ENCODE measurements around the gene SCYL2. TPM values are rescaled to one million over a fixed set of nuclear protein-coding genes. Genes with fewer than 3 reads are reported as not detected.

Gene SCYL2
- total and polyA plus RNA-seq, 10 of the 15 experiments (the other 5 are each of a cell fraction or from before 2014, with no cell fraction given): 5.4 to 34.3 (median 26.9) TPM

- Histone ChIP-seq H3K9me3 (replicated peaks; ENCODE audit: control insufficient read depth, insufficient read depth, low read length) (no peaks in the 10 kb centered on the region; the same call in 2 of the 3 replicates), H3K27me3 (replicated peaks in 1 of 2; ENCODE audit: control insufficient read depth in 2 of 2, insufficient read depth in 2 of 2, low read length in 1 of 2) (no peaks in the 10 kb centered on the region), H3K4me1 (ENCODE audit: control insufficient read depth, insufficient read depth, low read length) (no peaks in the 10 kb centered on the region), H3K4me3 (no peak overlapping the region), H3K9ac (ENCODE audit: control insufficient read depth, insufficient read depth, low read length) (no peak overlapping the region), H2AFZ (ENCODE audit: control insufficient read depth, low read depth, low read length) (no peak overlapping the region), H3K79me2 (ENCODE audit: control insufficient read depth, insufficient read depth, low read length) (peaks cover 40% of the 10 kb centered on the region), H3K36me3 (ENCODE audit: control insufficient read depth in 2 of 2, insufficient read depth in 2 of 2, low read length in 1 of 2) (no peaks in the 10 kb centered on the region; a peak in 2 of 4 replicates), H4K20me1 (ENCODE audit: control insufficient read depth, insufficient read depth) (no peaks in the 10 kb centered on the region), H3K27ac (ENCODE audit: control insufficient read depth, insufficient read depth) (no peak overlapping the region), H3K4me2 (ENCODE audit: control insufficient read depth, insufficient read depth) (no peak overlapping the region)
- intact Hi-C loops (cut with micrococcal nuclease; ENCODE audit: unreplicated experiment) (no loop called here), in situ Hi-C loops (cut with MboI) (no loop called here)
- TF ChIP-seq PAX5 (IDR thresholded peaks at IDR 0.05; ENCODE audit: borderline replicate concordance, low read depth, low read length) (no peak), EZH2 (IDR thresholded peaks at IDR 0.05; ENCODE audit: borderline replicate concordance, control insufficient read depth, low read depth, low read length) (no peak), MEF2A (IDR thresholded peaks at IDR 0.05; ENCODE audit: insufficient read depth, low read depth, low read length) (no peak), ESRRA (IDR thresholded peaks at IDR 0.05; ENCODE audit: low read length) (no peak), ASH2L (IDR thresholded peaks at IDR 0.05; ENCODE audit: borderline replicate concordance, low read depth) (no peak), TCF3 (IDR thresholded peaks at IDR 0.05; ENCODE audit: borderline replicate concordance, insufficient read depth, low read depth, low read length) (no peak), SMC3 (IDR thresholded peaks at IDR 0.05; ENCODE audit: borderline replicate concordance, low read length) (no peak), BACH1 (IDR thresholded peaks at IDR 0.05; ENCODE audit: borderline replicate concordance) (no peak), RB1 (IDR thresholded peaks at IDR 0.05; ENCODE audit: borderline replicate concordance) (no peak), SKIL (IDR thresholded peaks at IDR 0.05; ENCODE audit: low read depth, poor library complexity, severe bottlenecking) (no peak), BCL3 (IDR thresholded peaks at IDR 0.05; ENCODE audit: borderline replicate concordance, insufficient read depth, low read depth, low read length, poor library complexity, severe bottlenecking) (no peak), E2F4 (IDR thresholded peaks at IDR 0.05; ENCODE audit: low read depth, low read length) (no peak)
- RAD21 ChIA-PET (ENCODE audit: unreplicated experiment): no interaction called here
- BruUV-seq (replicated peaks): no TSS peak
- CTCF ChIA-PET: interaction anchor here (1.0 kb wide), 1 partner anchor 8 kb away, joined by 3 read pairs; no protein-coding TSS in a partner anchor
- no peak for FAIRE-seq
- POLR2A ChIA-PET: interaction anchor here (0.9 to 3.1 kb wide), 2 partner anchors 13 to 51 kb away, joined by 4 to 9 read pairs; partner anchors contain the start of genes DEPDC4 and SCYL2
- ATAC-seq: no peak
- DNase-seq (ENCODE audit: low read depth, low spot score): no peak
- WGBS (ENCODE audit: insufficient coverage, insufficient replicate concordance, low lambda C conversion rate, missing lambda C conversion rate): 100% methylated on average over 7 of the region's 7 CpGs
- SMC1A ChIA-PET (ENCODE audit: uncharacterized antibody, unreplicated experiment): interaction anchor here (0.9 to 4.6 kb wide), 4 partner anchors 9 to 58 kb away, joined by 3 to 16 read pairs (median 4); partner anchors contain the start of genes DEPDC4 and SCYL2
These were observed 12.2 kb downstream of the SCYL2 start for GRCh38 chr12:100279159-100279558.

Measured in GM12878 (cell line).